NK-92 (cell line): ENCODE results near the gene ZNF12.
"Not testable (repeated sequence)": the region's sequence is repeated elsewhere in the genome, so short reads cannot be mapped to it uniquely, and the experiment has no call there.

Experiments used
- DNase-seq: peaks from one replicate; lab custom pipeline; 2025; ENCODE audit not compliant: unreplicated experiment; lab: John Stamatoyannopoulos, UW

The ZNF12 gene

GRCh38 chr7:6691609-6692106, 15.1 kb downstream of the ZNF12 start:
- DNase-seq = no peak

GRCh38 chr7:6691103-6691502, 15.6 kb downstream of the ZNF12 start:
- DNase-seq = no peak

GRCh38 chr7:6680146-6680545, 26.6 kb downstream of the ZNF12 start:
- no peak for DNase-seq

- no peak for DNase-seq
Observed at GRCh38 chr7:6675807-6676405, 30.8 kb downstream of the ZNF12 start.

GRCh38 chr7:6670851-6671250, 35.9 kb downstream of the ZNF12 start:
- DNase-seq = not testable (repeated sequence)

- DNase-seq = no peak
Observed at GRCh38 chr7:6658618-6659345, 48.0 kb downstream of the ZNF12 start.

GRCh38 chr7:6656413-6656812, 50.3 kb downstream of the ZNF12 start:
- no peak for DNase-seq

GRCh38 chr7:6655636-6656385, 50.9 kb downstream of the ZNF12 start:
- DNase-seq = no peak

GRCh38 chr7:6654842-6655610, 51.7 kb downstream of the ZNF12 start:
- DNase-seq = no peak

GRCh38 chr7:6654113-6654841, 52.5 kb downstream of the ZNF12 start:
- DNase-seq = no peak

- no peak for DNase-seq
Observed at GRCh38 chr7:6653071-6654003, 53.4 kb downstream of the ZNF12 start.

- DNase-seq = no peak
Observed at GRCh38 chr7:6652446-6653011, 54.2 kb downstream of the ZNF12 start.

- no peak for DNase-seq
Observed at GRCh38 chr7:6651851-6652445, 54.8 kb downstream of the ZNF12 start.

- DNase-seq = no peak
Observed at GRCh38 chr7:6650521-6651011, 56.2 kb downstream of the ZNF12 start.

- DNase-seq = no peak
Observed at GRCh38 chr7:6650086-6650485, 56.7 kb downstream of the ZNF12 start.

- DNase-seq = no peak
Observed at GRCh38 chr7:6649241-6649961, 57.3 kb downstream of the ZNF12 start.

GRCh38 chr7:6648815-6649104, 58.0 kb downstream of the ZNF12 start:
- no peak for DNase-seq
